GM10248 (cell line): ENCODE results near the gene LAMTOR1.
A peak's percentile ranks its signal among the peaks of the same experiment; 100 is the strongest.
"Not testable (repeated sequence)": the region's sequence is repeated elsewhere in the genome, so short reads cannot be mapped to it uniquely, and the experiment has no call there.

ENCODE experiments used
- CTCF ChIA-PET: fragments of 300-600 bp; sonication (Branson Sonifier 250); formaldehyde crosslinking; extraction: SDS; loops from one replicate; lab custom pipeline; 2021; ENCODE audit warnings: antibody characterized with exemption; lab: Yijun Ruan, JAX
- POLR2A ChIA-PET: fragments of 350-650 bp; sonication (Branson Sonifier 250); formaldehyde crosslinking; extraction: SDS; loops from one replicate; lab custom pipeline; 2020; ENCODE audit warnings: antibody characterized with exemption; lab: Yijun Ruan, JAX
- DNase-seq: peaks from one replicate; pipeline ENCODE4 v3.0.0; 2012; ENCODE audit errors: extremely low spot score
- CTCF ChIP-seq: IDR thresholded peaks from 2 replicates; pipeline ENCODE4 v1.5.1; 2012; ENCODE audit warnings: mild to moderate bottlenecking, low read depth; ENCODE audit errors: extremely low read depth, missing control alignments, control extremely low read depth

Gene LAMTOR1

GRCh38 chr11:72102946-72103753 is at the start of gene LAMTOR1:
TSS of gene LAMTOR1 (minus strand) at chr11:72103297. CDS start at chr11:72103224, 73 bp downstream.
- ChIA-PET CTCF (interaction anchor here (0.9 to 4.9 kb wide), 5 partner anchors 10 to 78 kb away, joined by 3 to 50 read pairs (median 8); no protein-coding TSS in a partner anchor), POLR2A (interaction anchor here (1.0 kb wide), 1 partner anchor 12 kb away, joined by 3 read pairs; no protein-coding TSS in a partner anchor)
- peak; percentile 97 for DNase-seq
- TF ChIP-seq CTCF = no peak

- TF ChIP-seq CTCF = no peak
- DNase-seq = no peak
- CTCF ChIA-PET = no interaction called here
- POLR2A ChIA-PET = no interaction called here
Observed at GRCh38 chr11:72150882-72151281, 47.8 kb upstream of the LAMTOR1 start.

- ChIA-PET POLR2A (no interaction called here), CTCF (interaction anchor here (0.8 to 7.4 kb wide), 5 partner anchors 10 to 169 kb away, joined by 3 to 98 read pairs (median 6); no protein-coding TSS in a partner anchor)
- no peak for DNase-seq
- TF ChIP-seq CTCF = no peak
Observed at GRCh38 chr11:72146625-72147024, 43.5 kb upstream of the LAMTOR1 start.

- no peak for DNase-seq
- TF ChIP-seq CTCF = no peak
- POLR2A ChIA-PET = no interaction called here
- CTCF ChIA-PET = interaction anchor here (0.7 to 7.4 kb wide), 36 partner anchors 9 to 289 kb away, joined by 3 to 98 read pairs (median 6); partner anchors contain the start of genes ANAPC15, CLPB and XNDC1N
Observed at GRCh38 chr11:72144807-72145565, 41.9 kb upstream of the LAMTOR1 start.

GRCh38 chr11:72142543-72142942 is 39.4 kb upstream of the LAMTOR1 start:
- CTCF ChIA-PET = interaction anchor here (1.3 to 7.4 kb wide), 8 partner anchors 15 to 288 kb away, joined by 7 to 98 read pairs (median 22); no protein-coding TSS in a partner anchor
- POLR2A ChIA-PET, DNase-seq: not testable (repeated sequence)

GRCh38 chr11:72142086-72142485 is 39.0 kb upstream of the LAMTOR1 start:
- CTCF ChIA-PET = interaction anchor here (7.4 kb wide), 1 partner anchor 118 kb away, joined by 98 read pairs; no protein-coding TSS in a partner anchor
- POLR2A ChIA-PET, DNase-seq: not testable (repeated sequence)

- ChIA-PET POLR2A (no interaction called here), CTCF (interaction anchor here (1.3 kb wide), 1 partner anchor 12 kb away, joined by 4 read pairs; no protein-coding TSS in a partner anchor)
- no peak for TF ChIP-seq CTCF
- DNase-seq = no peak
Observed at GRCh38 chr11:72141066-72141465, 38.0 kb upstream of the LAMTOR1 start.
